ENCODE measurements around the gene WRAP73.

Gene WRAP73

GRCh38 chr1:3681898-3682806, 32.2 kb upstream of the WRAP73 start:
- H3K4me3 ChIP-seq (ENCODE audit: extremely low read depth, insufficient read depth, low read length, poor library complexity, severe bottlenecking): no peak overlapping the region
- H3K9me3 ChIP-seq (ENCODE audit: control insufficient read depth, low read length): no peaks in the 10 kb centered on the region
- H3K27ac ChIP-seq (ENCODE audit: low read depth, low read length, severe bottlenecking): no peak overlapping the region
- H3K36me3 ChIP-seq (ENCODE audit: control insufficient read depth, insufficient read depth, low read length): no peaks in the 10 kb centered on the region
- no peaks in the 10 kb centered on the region for H3K4me1 ChIP-seq (ENCODE audit: control insufficient read depth, insufficient read depth, low read length, poor library complexity, severe bottlenecking)
- 85 to 86% methylated on average over 21 to 25 of the region's 27 CpGs for WGBS, 2 experiments (ENCODE audit: insufficient coverage in 2 of 2)

DNA sequence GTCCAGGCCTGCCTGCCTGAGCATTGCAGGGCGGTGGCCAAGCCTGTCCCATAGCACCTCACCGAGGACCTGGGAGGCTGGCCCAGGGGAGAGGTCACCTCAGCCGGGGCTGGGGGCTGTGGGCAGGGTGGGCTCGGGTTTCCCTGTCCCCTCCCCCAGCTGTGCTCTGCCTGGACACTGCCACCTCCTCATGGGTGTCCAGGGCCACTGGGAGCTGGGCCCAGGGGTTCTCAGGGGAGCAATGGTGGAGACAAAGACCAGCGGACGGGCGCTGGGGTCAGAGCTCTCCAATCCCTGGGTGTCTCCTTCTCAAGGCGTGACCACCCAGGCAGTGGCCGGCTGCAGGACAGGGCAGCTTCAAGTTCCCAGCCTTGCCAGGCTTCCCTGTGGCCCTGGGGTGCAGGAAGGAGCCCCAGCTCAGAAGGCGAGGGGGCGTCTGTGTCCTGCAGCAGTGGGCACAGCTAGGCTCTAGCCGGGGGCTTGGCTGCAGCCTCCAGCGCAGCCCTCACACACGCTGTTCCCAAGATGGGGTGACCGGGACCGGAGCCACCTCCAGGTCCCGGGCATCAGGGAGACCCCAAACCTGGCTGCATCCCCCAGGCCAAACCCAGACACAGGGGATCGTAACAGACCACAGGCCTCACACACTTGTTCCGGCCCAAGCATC, 31.5 kb upstream of the WRAP73 start:
- no peaks in the 10 kb centered on the region for H3K36me3 ChIP-seq (ENCODE audit: control insufficient read depth, insufficient read depth, low read length)
- H3K9me3 ChIP-seq (ENCODE audit: control insufficient read depth, low read length): no peaks in the 10 kb centered on the region
- 91 to 92% methylated on average over 16 to 18 of the region's 19 CpGs for WGBS, 2 experiments (ENCODE audit: insufficient coverage in 2 of 2)
- H3K4me3 ChIP-seq (ENCODE audit: extremely low read depth, insufficient read depth, low read length, poor library complexity, severe bottlenecking): no peak overlapping the region
- no peaks in the 10 kb centered on the region for H3K4me1 ChIP-seq (ENCODE audit: control insufficient read depth, insufficient read depth, low read length, poor library complexity, severe bottlenecking)
- no peak overlapping the region for H3K27ac ChIP-seq (ENCODE audit: low read depth, low read length, severe bottlenecking)

DNA sequence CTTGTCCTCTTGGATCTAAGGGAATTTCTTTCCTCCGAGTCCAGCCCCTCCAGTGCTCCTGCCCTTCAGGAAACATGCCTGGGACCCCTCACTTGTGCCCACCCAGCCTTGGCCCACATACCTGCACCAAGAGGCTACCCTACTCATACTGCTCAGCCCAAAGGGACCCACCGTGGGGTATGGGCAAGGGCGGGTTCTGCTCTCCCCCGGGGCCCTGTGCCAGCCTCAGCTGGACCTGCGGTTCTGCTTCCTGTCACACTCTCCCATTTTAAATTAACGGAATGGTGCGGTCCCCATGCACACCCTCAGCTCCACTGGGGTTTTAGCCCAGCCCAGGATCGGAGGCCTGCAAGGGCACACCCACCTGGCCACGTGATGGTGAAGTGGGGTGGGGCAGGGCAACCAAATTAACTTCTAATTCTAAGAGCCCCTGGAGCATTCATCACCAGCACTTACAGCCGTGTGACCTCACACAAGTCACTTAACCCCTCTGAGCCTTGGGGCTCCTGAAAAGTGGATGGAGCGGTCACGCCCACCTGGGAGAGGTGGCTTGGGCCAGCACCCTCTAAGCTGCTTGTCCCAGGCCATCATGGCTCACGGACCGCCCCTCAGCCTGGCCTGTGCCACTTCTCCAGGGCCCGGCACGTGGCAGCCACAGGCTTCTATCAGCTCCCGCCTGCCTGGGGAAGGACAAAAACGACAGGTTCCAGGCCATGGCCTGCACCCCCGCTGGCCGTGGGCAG, 30.8 kb upstream of the WRAP73 start:
- Histone ChIP-seq H3K36me3 (ENCODE audit: control insufficient read depth, insufficient read depth, low read length) (no peaks in the 10 kb centered on the region), H3K27ac (ENCODE audit: low read depth, low read length, severe bottlenecking) (no peak overlapping the region), H3K4me3 (ENCODE audit: extremely low read depth, insufficient read depth, low read length, poor library complexity, severe bottlenecking) (no peak overlapping the region), H3K9me3 (ENCODE audit: control insufficient read depth, low read length) (no peaks in the 10 kb centered on the region), H3K4me1 (ENCODE audit: control insufficient read depth, insufficient read depth, low read length, poor library complexity, severe bottlenecking) (no peaks in the 10 kb centered on the region)
- 90 to 91% methylated on average over 15 to 18 of the region's 20 CpGs for WGBS, 2 experiments (ENCODE audit: insufficient coverage in 2 of 2)

DNA sequence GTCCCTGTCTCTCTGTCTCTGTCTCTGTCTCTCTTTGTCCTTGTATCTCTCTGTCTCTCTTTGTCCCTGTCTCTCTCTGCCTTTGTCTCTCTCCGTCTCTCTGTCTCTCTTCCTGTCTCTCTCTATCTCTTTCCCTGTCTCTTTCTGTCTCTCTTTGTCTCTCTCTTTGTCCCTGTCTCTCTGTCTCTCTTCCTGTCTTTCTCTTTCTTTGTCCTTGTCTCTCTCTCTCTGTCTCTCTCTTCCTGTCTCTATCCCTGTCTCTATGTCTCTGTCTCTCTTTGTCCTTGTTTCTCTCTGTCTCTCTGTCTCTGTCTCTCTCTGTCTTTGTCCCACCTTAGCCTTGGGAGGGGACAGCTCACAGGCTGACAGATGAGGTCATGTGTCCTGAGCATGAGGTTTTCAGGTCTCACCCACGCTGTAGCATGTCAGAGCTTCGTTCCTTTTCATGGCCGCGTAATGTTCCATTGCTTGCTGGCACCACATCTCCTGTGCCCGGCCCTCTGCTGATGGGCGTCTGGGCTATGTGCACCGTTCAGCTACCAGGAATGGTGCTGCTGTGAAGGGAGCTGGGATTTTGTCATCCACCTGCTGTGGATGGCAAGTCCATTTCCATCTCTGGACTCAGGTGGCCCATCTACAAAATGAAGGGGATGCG, 30.0 kb upstream of the WRAP73 start:
- WGBS, 2 experiments (ENCODE audit: insufficient coverage in 2 of 2): 91% methylated on average over 9 of the region's 9 CpGs
- H3K4me1 ChIP-seq (ENCODE audit: control insufficient read depth, insufficient read depth, low read length, poor library complexity, severe bottlenecking): no peaks in the 10 kb centered on the region
- no peak overlapping the region for H3K4me3 ChIP-seq (ENCODE audit: extremely low read depth, insufficient read depth, low read length, poor library complexity, severe bottlenecking)

DNA sequence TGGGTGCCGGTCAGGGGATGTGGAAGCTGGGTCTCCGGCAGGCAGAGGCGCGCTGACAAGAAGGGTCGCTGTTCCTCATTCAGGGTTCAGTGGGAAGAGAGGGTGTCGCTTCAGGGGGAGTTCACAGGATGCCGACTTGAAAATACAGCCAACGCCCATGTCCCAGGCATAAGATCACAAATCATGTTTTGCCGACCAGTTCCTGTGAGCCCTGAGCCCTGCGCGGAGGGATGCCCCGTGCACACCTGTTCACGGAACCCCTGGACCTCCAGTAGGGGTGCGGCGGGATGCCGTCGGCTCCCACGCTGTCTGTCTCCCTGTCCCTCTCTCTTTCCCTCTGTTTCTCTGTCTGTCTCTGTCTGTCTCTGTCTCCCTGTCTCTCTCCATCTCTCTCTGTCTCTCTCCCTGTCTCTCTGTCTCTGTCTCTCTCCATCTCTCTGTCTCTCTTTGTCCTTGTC, 29.2 kb upstream of the WRAP73 start:
- Histone ChIP-seq H3K36me3 (ENCODE audit: control insufficient read depth, insufficient read depth, low read length) (no peaks in the 10 kb centered on the region), H3K27ac (ENCODE audit: low read depth, low read length, severe bottlenecking) (no peak overlapping the region), H3K9me3 (ENCODE audit: control insufficient read depth, low read length) (no peaks in the 10 kb centered on the region), H3K4me3 (ENCODE audit: extremely low read depth, insufficient read depth, low read length, poor library complexity, severe bottlenecking) (no peak overlapping the region), H3K4me1 (ENCODE audit: control insufficient read depth, insufficient read depth, low read length, poor library complexity, severe bottlenecking) (no peaks in the 10 kb centered on the region)
- WGBS, 2 experiments (ENCODE audit: insufficient coverage in 2 of 2): 90% methylated on average over 17 to 18 of the region's 18 CpGs

More for the DNA sequence above, 30.0 kb upstream of the WRAP73 start:
- Histone ChIP-seq H3K27ac (ENCODE audit: low read depth, low read length, severe bottlenecking) (no peak overlapping the region), H3K9me3 (ENCODE audit: control insufficient read depth, low read length) (no peaks in the 10 kb centered on the region), H3K36me3 (ENCODE audit: control insufficient read depth, insufficient read depth, low read length) (no peaks in the 10 kb centered on the region)

DNA sequence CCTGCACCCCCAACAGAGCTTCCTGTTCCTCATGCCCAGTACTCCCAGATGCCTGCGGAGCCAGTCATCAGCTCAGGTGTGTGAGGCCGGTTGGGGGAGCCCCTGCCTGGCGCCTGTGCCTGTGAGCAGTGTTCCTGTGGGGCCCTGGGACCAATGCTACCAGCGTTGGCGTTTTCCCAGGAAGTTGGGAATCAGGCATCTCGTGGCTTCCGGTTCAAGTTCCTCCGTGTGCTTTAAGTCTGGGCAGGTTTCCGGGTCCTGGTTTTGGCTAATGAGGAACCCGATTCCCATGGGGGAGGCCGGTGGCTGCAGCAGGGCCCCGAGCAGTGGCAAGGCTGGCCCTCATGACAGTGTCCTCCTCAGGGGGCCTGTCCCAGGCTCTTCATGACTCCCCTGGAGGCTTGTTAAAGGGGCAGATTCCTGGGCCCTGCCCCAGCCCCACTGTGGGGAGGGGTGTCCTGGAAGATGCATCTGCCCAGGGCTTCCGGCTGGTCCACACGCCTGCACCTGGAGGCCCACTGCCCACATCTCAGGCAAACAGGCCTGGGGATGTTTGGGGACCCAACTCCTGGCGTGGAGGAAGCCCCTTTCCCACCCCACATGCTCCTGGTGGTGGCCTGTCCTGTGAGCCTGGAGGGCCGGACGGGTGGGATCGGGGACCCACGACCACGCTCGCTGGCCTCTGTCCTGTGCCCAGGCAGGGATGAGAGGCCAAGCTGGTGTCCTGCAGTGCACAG, 28.6 kb upstream of the WRAP73 start:
- H3K4me1 ChIP-seq (ENCODE audit: control insufficient read depth, insufficient read depth, low read length, poor library complexity, severe bottlenecking): no peaks in the 10 kb centered on the region
- H3K27ac ChIP-seq (ENCODE audit: low read depth, low read length, severe bottlenecking): no peak overlapping the region
- H3K4me3 ChIP-seq (ENCODE audit: extremely low read depth, insufficient read depth, low read length, poor library complexity, severe bottlenecking): no peak overlapping the region
- H3K9me3 ChIP-seq (ENCODE audit: control insufficient read depth, low read length): no peaks in the 10 kb centered on the region
- no peaks in the 10 kb centered on the region for H3K36me3 ChIP-seq (ENCODE audit: control insufficient read depth, insufficient read depth, low read length)
- WGBS, 2 experiments (ENCODE audit: insufficient coverage in 2 of 2): 82 to 85% methylated on average over 18 to 21 of the region's 21 CpGs

- no peaks in the 10 kb centered on the region for H3K4me1 ChIP-seq (ENCODE audit: control insufficient read depth, insufficient read depth, low read length, poor library complexity, severe bottlenecking)
- no peak overlapping the region for H3K4me3 ChIP-seq (ENCODE audit: extremely low read depth, insufficient read depth, low read length, poor library complexity, severe bottlenecking)
- H3K9me3 ChIP-seq (ENCODE audit: control insufficient read depth, low read length): no peaks in the 10 kb centered on the region
- 58 to 100% methylated on average over 3 of the region's 5 CpGs for WGBS, 2 experiments (ENCODE audit: insufficient coverage in 2 of 2)
- no peak overlapping the region for H3K27ac ChIP-seq (ENCODE audit: low read depth, low read length, severe bottlenecking)
- no peaks in the 10 kb centered on the region for H3K36me3 ChIP-seq (ENCODE audit: control insufficient read depth, insufficient read depth, low read length)
Measured at GRCh38 chr1:3677484-3677883, 27.6 kb upstream of the WRAP73 start.

DNA sequence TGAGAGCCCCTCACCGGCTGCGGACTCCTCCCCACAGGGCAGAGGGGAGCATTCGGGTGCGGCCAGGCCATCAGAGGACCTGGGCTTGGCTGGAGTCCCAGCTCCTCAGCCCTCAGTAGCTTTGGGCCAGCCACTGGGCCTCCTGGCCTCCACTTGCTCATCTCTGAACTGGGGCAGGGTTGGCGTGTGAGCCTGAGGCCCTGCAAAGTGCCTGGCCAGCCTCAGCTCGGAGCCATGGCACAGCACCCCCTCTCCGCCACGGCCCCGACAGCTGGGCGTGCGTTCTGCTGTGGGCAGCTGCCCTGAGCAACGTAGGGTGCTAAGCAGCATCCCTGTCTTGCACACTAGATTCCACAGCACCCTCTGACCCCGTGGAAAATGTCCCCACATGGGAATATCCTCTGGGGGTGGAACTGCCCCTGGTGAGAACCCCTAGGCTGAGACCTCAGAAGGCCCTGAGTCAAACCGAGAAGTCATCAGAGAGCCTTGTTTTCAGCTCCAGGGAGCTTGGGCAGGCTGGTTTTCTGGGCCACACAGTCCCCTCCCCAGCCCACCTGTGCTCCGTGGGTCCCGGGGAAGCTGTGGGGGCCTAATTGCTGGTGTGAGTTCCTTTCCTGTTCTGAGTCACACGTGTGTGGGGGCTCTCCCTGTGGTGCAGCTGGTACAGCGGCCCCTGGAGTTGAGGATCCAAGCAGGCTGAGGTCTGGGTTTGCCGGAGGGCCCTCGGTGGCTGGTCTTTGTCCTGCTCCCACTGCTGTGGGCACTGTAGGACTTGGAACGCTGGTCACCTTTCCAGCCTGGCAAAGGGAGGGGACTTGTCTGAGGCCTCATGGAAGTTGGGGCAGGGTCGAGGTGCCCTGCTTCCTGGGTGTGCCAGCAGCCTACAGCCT, 26.9 kb upstream of the WRAP73 start:
- Histone ChIP-seq H3K4me3 (ENCODE audit: extremely low read depth, insufficient read depth, low read length, poor library complexity, severe bottlenecking) (no peak overlapping the region), H3K27ac (ENCODE audit: low read depth, low read length, severe bottlenecking) (no peak overlapping the region), H3K9me3 (ENCODE audit: control insufficient read depth, low read length) (no peaks in the 10 kb centered on the region), H3K4me1 (ENCODE audit: control insufficient read depth, insufficient read depth, low read length, poor library complexity, severe bottlenecking) (peaks cover 2% of the 10 kb centered on the region), H3K36me3 (ENCODE audit: control insufficient read depth, insufficient read depth, low read length) (no peaks in the 10 kb centered on the region)
- 89 to 91% methylated on average over 21 to 22 of the region's 22 CpGs for WGBS, 2 experiments (ENCODE audit: insufficient coverage in 2 of 2)

- H3K27ac ChIP-seq (ENCODE audit: low read depth, low read length, severe bottlenecking): no peak overlapping the region
- H3K4me1 ChIP-seq (ENCODE audit: control insufficient read depth, insufficient read depth, low read length, poor library complexity, severe bottlenecking): peaks cover 4% of the 10 kb centered on the region
- H3K36me3 ChIP-seq (ENCODE audit: control insufficient read depth, insufficient read depth, low read length): no peaks in the 10 kb centered on the region
- H3K4me3 ChIP-seq (ENCODE audit: extremely low read depth, insufficient read depth, low read length, poor library complexity, severe bottlenecking): no peak overlapping the region
- H3K9me3 ChIP-seq (ENCODE audit: control insufficient read depth, low read length): no peaks in the 10 kb centered on the region
- WGBS, 2 experiments (ENCODE audit: insufficient coverage in 2 of 2): 87 to 94% methylated on average over 7 to 9 of the region's 11 CpGs
Measured at GRCh38 chr1:3675436-3675835, 25.5 kb upstream of the WRAP73 start.

All from mesodermal cell (in vitro differentiated cells).